HEK293 (cell line): Measurements from ENCODE around the gene PRKD1.

Experiments
- BCL11A ChIP-seq: fragments of 450-650 bp; formaldehyde crosslinking; IDR thresholded peaks from 2 replicates; pipeline ENCODE4 v1.5.1; 2016; ENCODE audit warnings: low read depth, missing biosample characterization, missing genetic modification characterization
- KLF9 ChIP-seq: fragments of 450-650 bp; formaldehyde crosslinking; IDR thresholded peaks from 2 replicates; pipeline ENCODE4 v1.5.1; 2016; ENCODE audit warnings: missing biosample characterization, missing genetic modification characterization, low read depth
- SALL2 ChIP-seq: fragments of 450-650 bp; formaldehyde crosslinking; IDR thresholded peaks from 2 replicates; pipeline ENCODE4 v1.5.0; 2017; ENCODE audit warnings: missing biosample characterization, mild to moderate bottlenecking, missing genetic modification characterization, borderline replicate concordance
- TCF7L2 ChIP-seq: IDR thresholded peaks from 2 replicates; pipeline ENCODE4 v1.6.1; 2011; ENCODE audit warnings: low read depth, mild to moderate bottlenecking, inconsistent platforms, low read length, moderate library complexity, borderline replicate concordance
- ZNF274 ChIP-seq, 2 experiments: fragments of 200-500 bp in 1 of 2; fragments of 450-650 bp in 1 of 2; sonication (Bioruptor generic) in 1 of 2; formaldehyde crosslinking in 1 of 2; IDR thresholded peaks; 2 replicates each; pipeline versions ENCODE4 v1.5.1 to v1.6.1; 2014 to 2016; ENCODE audit warnings: borderline replicate concordance in 1 of 2, inconsistent platforms in 1 of 2, low read length in 1 of 2, missing biosample characterization in 1 of 2, missing genetic modification characterization in 1 of 2
- ZNF311 ChIP-seq: fragments of 450-650 bp; formaldehyde crosslinking; IDR thresholded peaks from 2 replicates; pipeline ENCODE4 v1.5.1; 2017; ENCODE audit warnings: missing biosample characterization, missing genetic modification characterization, borderline replicate concordance
- ZNF792 ChIP-seq: fragments of 450-650 bp; formaldehyde crosslinking; IDR thresholded peaks from 2 replicates; pipeline ENCODE4 v1.5.1; 2016; ENCODE audit warnings: missing biosample characterization, missing genetic modification characterization
- TF ChIP-seq, protein P1 (sequence below): fragments of 450-650 bp; formaldehyde crosslinking; IDR thresholded peaks from 2 replicates; pipeline ENCODE4 v1.5.1; 2016; ENCODE audit warnings: missing biosample characterization, missing genetic modification characterization
- TF ChIP-seq, protein P2 (sequence below): sonication (generic); formaldehyde crosslinking; IDR thresholded peaks from 2 replicates; pipeline ENCODE4 v1.8.1; 2022; ENCODE audit warnings: mild to moderate bottlenecking, moderate library complexity, missing genetic modification reagents

- TF ChIP-seq ZNF311 (tag by site-specific recombination) (no peak), KLF9 (tag by site-specific recombination) (no peak), ZNF792 (no peak), SALL2 (tag by site-specific recombination) (no peak), TCF7L2 (no peak), ZNF274 (IDR thresholded peaks at IDR 0.05; ENCODE audit: low read length) (no peak), ZNF274 (tag by site-specific recombination; IDR thresholded peaks at IDR 0.05; ENCODE audit: borderline replicate concordance) (no peak), BCL11A (tag by site-specific recombination) (no peak)
- TF ChIP-seq, protein P1, sequence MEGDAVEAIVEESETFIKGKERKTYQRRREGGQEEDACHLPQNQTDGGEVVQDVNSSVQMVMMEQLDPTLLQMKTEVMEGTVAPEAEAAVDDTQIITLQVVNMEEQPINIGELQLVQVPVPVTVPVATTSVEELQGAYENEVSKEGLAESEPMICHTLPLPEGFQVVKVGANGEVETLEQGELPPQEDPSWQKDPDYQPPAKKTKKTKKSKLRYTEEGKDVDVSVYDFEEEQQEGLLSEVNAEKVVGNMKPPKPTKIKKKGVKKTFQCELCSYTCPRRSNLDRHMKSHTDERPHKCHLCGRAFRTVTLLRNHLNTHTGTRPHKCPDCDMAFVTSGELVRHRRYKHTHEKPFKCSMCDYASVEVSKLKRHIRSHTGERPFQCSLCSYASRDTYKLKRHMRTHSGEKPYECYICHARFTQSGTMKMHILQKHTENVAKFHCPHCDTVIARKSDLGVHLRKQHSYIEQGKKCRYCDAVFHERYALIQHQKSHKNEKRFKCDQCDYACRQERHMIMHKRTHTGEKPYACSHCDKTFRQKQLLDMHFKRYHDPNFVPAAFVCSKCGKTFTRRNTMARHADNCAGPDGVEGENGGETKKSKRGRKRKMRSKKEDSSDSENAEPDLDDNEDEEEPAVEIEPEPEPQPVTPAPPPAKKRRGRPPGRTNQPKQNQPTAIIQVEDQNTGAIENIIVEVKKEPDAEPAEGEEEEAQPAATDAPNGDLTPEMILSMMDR (tag by site-specific recombination): no peak
- TF ChIP-seq, protein P2, sequence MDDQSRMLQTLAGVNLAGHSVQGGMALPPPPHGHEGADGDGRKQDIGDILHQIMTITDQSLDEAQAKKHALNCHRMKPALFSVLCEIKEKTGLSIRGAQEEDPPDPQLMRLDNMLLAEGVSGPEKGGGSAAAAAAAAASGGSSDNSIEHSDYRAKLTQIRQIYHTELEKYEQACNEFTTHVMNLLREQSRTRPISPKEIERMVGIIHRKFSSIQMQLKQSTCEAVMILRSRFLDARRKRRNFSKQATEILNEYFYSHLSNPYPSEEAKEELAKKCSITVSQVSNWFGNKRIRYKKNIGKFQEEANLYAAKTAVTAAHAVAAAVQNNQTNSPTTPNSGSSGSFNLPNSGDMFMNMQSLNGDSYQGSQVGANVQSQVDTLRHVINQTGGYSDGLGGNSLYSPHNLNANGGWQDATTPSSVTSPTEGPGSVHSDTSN (CRISPR knock-in tag): no peak
Observed at GRCh38 chr14:29911810-29912209, 15.8 kb downstream of the PRKD1 start.
